Measurements from ENCODE around the gene PRIMPOL.

DNA sequence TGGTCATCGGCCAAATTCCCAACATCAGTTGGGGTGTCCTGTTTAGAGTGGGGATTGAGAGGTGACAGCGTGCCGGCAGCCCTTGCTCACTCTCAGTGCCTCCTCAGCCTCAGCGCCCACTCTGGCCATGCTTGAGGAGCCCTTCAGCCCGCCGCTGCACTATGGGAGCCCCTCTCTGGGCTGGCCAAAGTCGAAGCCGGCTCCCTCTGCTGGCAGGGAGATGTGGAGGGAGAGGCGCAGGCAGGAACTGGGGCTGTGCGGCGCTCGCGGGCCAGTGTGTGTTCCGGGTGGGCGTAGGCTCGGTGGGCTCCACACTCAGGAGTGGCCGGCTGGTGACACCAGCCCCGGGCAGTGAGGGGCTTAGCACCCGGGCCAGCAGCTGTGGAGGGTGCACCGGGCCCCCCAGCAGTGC is 91.4 kb downstream of the PRIMPOL start:
- no peak for TF ChIP-seq ATF6 (CRISPR knock-in tag; IDR thresholded peaks at IDR 0.05)
- TF ChIP-seq, protein P1, sequence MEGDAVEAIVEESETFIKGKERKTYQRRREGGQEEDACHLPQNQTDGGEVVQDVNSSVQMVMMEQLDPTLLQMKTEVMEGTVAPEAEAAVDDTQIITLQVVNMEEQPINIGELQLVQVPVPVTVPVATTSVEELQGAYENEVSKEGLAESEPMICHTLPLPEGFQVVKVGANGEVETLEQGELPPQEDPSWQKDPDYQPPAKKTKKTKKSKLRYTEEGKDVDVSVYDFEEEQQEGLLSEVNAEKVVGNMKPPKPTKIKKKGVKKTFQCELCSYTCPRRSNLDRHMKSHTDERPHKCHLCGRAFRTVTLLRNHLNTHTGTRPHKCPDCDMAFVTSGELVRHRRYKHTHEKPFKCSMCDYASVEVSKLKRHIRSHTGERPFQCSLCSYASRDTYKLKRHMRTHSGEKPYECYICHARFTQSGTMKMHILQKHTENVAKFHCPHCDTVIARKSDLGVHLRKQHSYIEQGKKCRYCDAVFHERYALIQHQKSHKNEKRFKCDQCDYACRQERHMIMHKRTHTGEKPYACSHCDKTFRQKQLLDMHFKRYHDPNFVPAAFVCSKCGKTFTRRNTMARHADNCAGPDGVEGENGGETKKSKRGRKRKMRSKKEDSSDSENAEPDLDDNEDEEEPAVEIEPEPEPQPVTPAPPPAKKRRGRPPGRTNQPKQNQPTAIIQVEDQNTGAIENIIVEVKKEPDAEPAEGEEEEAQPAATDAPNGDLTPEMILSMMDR (IDR thresholded peaks at IDR 0.05), result no peak
- no peak for TF ChIP-seq ZNF396 (CRISPR knock-in tag; IDR thresholded peaks at IDR 0.05; ENCODE audit: borderline replicate concordance)
- no peak for TF ChIP-seq ZNF416 (CRISPR knock-in tag; IDR thresholded peaks at IDR 0.05)
- TF ChIP-seq USF2 (CRISPR knock-in tag; IDR thresholded peaks at IDR 0.05), result no peak
- TF ChIP-seq MAX (CRISPR knock-in tag; IDR thresholded peaks at IDR 0.05), result no peak
- TF ChIP-seq ATF3 (CRISPR knock-in tag; conservative IDR thresholded peaks at IDR 0.05), result no peak
- TF ChIP-seq ZNF512 (CRISPR knock-in tag; IDR thresholded peaks at IDR 0.05; ENCODE audit: borderline replicate concordance), result no peak
- no peak for TF ChIP-seq JUN (CRISPR knock-in tag; IDR thresholded peaks at IDR 0.05)
- TF ChIP-seq SMAD4 (CRISPR knock-in tag; IDR thresholded peaks at IDR 0.05), result no peak
- no peak for TF ChIP-seq ZNF138 (CRISPR knock-in tag; conservative IDR thresholded peaks at IDR 0.05)
- TF ChIP-seq FOXP4 (CRISPR knock-in tag; IDR thresholded peaks at IDR 0.05), result no peak
- no peak for TF ChIP-seq ZNF263 (CRISPR knock-in tag; IDR thresholded peaks at IDR 0.05; ENCODE audit: low read depth)
- no peak for TF ChIP-seq ZNF317 (CRISPR knock-in tag; IDR thresholded peaks at IDR 0.05; ENCODE audit: borderline replicate concordance, low read depth)
